K562 (cell line): ENCODE results near the gene ASCC3. TPM values are rescaled to one million over a fixed set of nuclear protein-coding genes. Genes with fewer than 3 reads are reported as not detected.

Experiments used
- CUX1 ChIP-seq: fragments of 200-800 bp; sonication (Bioruptor generic); IDR thresholded peaks from 2 replicates; pipeline ENCODE4 v1.6.1; 2016; ENCODE audit warnings: missing genetic modification characterization, missing compliant biosample characterization
- DPF2 ChIP-seq: fragments of 450-650 bp; IDR thresholded peaks from 2 replicates; pipeline ENCODE4 v1.6.1; 2016
- FOSL1 ChIP-seq: fragments of 200-800 bp; sonication (Bioruptor generic); conservative IDR thresholded peaks from 2 replicates; pipeline ENCODE4 v1.6.1; 2016; ENCODE audit warnings: missing genetic modification characterization, missing compliant biosample characterization
- HNRNPUL1 ChIP-seq: fragments of 200-400 bp; formaldehyde crosslinking; IDR thresholded peaks from 2 replicates; pipeline ENCODE4 v1.6.1; 2017; ENCODE audit warnings: low read length
- JUN ChIP-seq, 2 experiments: sonication (generic) in 1 of 2; formaldehyde crosslinking in 1 of 2; IDR thresholded peaks; 2 replicates each; pipeline versions ENCODE4 v1.6.1 to v1.8.0; 2012 to 2022; ENCODE audit warnings: borderline replicate concordance in 2 of 2, mild to moderate bottlenecking in 2 of 2, improper control_type of control experiment in 1 of 2, low read depth in 1 of 2, low read length in 1 of 2, missing genetic modification reagents in 1 of 2
- PBX2 ChIP-seq, 2 experiments: IDR thresholded peaks in 1 of 2; conservative IDR thresholded peaks in 1 of 2; 2 replicates each; pipeline ENCODE4 v1.6.1; 2016; ENCODE audit warnings: low read depth in 2 of 2, mild to moderate bottlenecking in 1 of 2, missing compliant biosample characterization in 1 of 2, missing genetic modification characterization in 1 of 2, moderate library complexity in 1 of 2
- PCBP1 ChIP-seq: fragments of 200-400 bp; formaldehyde crosslinking; IDR thresholded peaks from 2 replicates; pipeline ENCODE4 v1.6.1; 2018; ENCODE audit warnings: mild to moderate bottlenecking, low read depth, low read length; ENCODE audit not compliant: poor library complexity, severe bottlenecking
- POLR2AphosphoS5 ChIP-seq: IDR thresholded peaks from 2 replicates; pipeline ENCODE4 v1.6.1; 2011; ENCODE audit warnings: mild to moderate bottlenecking, low read depth, low read length, moderate library complexity; ENCODE audit not compliant: control insufficient read depth, insufficient read depth
- SMC3 ChIP-seq: conservative IDR thresholded peaks from 2 replicates; pipeline ENCODE4 v1.6.1; 2011; ENCODE audit warnings: low read depth, low read length, improper control_type of control experiment; ENCODE audit not compliant: insufficient read depth
- SREBF1 ChIP-seq: fragments of 150-350 bp; IDR thresholded peaks from 2 replicates; pipeline ENCODE4 v1.6.1; 2014; ENCODE audit warnings: antibody characterized with exemption, low read depth, low read length, borderline replicate concordance
- STAT5B ChIP-seq: fragments of 250-450 bp; sonication (Bioruptor Pico); IDR thresholded peaks from 2 replicates; pipeline ENCODE4 v1.8.0; 2021; ENCODE audit warnings: mild to moderate bottlenecking, inconsistent platforms
- THRAP3 ChIP-seq: fragments of 450-650 bp; IDR thresholded peaks from 2 replicates; pipeline ENCODE4 v1.6.1; 2016; ENCODE audit warnings: mild to moderate bottlenecking, inconsistent platforms, borderline replicate concordance
- THRB ChIP-seq: fragments of 450-650 bp; formaldehyde crosslinking; conservative IDR thresholded peaks from 2 replicates; pipeline ENCODE4 v1.4.0; 2022; ENCODE audit warnings: mild to moderate bottlenecking, missing genetic modification characterization
- ZNF740 ChIP-seq, 3 experiments: fragments of 200-800 bp in 1 of 3; sonication (Bioruptor generic) in 1 of 3; sonication (generic) in 1 of 3; formaldehyde crosslinking in 1 of 3; IDR thresholded peaks; 2 replicates each; pipeline versions ENCODE4 v1.6.1 to v1.8.0; 2016 to 2022; ENCODE audit warnings: mild to moderate bottlenecking in 2 of 3, missing compliant biosample characterization in 2 of 3, missing genetic modification characterization in 2 of 3, missing genetic modification reagents in 1 of 3
- polyA plus RNA-seq, 8 experiments: library from polyadenylated mRNA; depleted of rRNA in 4 of 8; stranded (reverse) in 5 of 8; unstranded in 3 of 8; fragments of >200 nt; fragmentation: Nextera tagmentation in 2 of 8; fragmentation: Illumina TruSeq in 1 of 8; extraction: Ambion mirVana in 2 of 8; extraction: Trizol in 1 of 8; gene quantifications; 2 replicates each; pipeline versions ENCODE4 v1.2.1 to v1.2.3, GENCODE V29; 2011 to 2014; ENCODE audit warnings: inconsistent platforms in 1 of 8, missing spikeins in 1 of 8
- total RNA-seq, 7 experiments: library from RNA; depleted of rRNA in 6 of 7; stranded (reverse); fragments of >200 nt in 6 of 7; fragmentation: Illumina TruSeq in 2 of 7; extraction: Trizol in 2 of 7; gene quantifications; 2 replicates each; pipeline versions ENCODE4 v1.2.1 to v1.2.3, GENCODE V29; 2011 to 2021; ENCODE audit warnings: low replicate concordance in 1 of 7

ASCC3 gene
- total and polyA plus RNA-seq, 9 of the 15 experiments (the other 6 are each of a cell fraction or from before 2014, with no cell fraction given) = 16.1 to 56.1 (median 33.9) TPM

GRCh38 chr6:100719883-100720682 lies 161.0 kb downstream of the ASCC3 start (continued):
- TF ChIP-seq HNRNPUL1 (no peak), JUN (IDR thresholded peaks at IDR 0.05; ENCODE audit: borderline replicate concordance, low read depth, low read length) (no peak), JUN (CRISPR knock-in tag; IDR thresholded peaks at IDR 0.05; ENCODE audit: borderline replicate concordance) (no peak), ZNF740 (CRISPR knock-in tag; IDR thresholded peaks at IDR 0.05) (no peak), ZNF740 (tag; IDR thresholded peaks at IDR 0.05) (no peak), POLR2AphosphoS5 (no peak), CUX1 (CRISPR knock-in tag) (no peak), PBX2 (CRISPR knock-in tag; IDR thresholded peaks at IDR 0.05; ENCODE audit: low read depth) (no peak), PBX2 (tag; conservative IDR thresholded peaks at IDR 0.05; ENCODE audit: low read depth) (0 out of 2 replicates have a peak, but pooled peaks have one; percentile 9), DPF2 (peak; percentile 73), FOSL1 (tag) (no peak), THRAP3 (no peak), SMC3 (0 out of 2 replicates have a peak, but pooled peaks have one; percentile 32), STAT5B (CRISPR knock-in tag) (no peak), PCBP1 (no peak), THRB (CRISPR knock-in tag) (no peak), SREBF1 (no peak)
